NT2/D1 (cell line): ENCODE measurements around the gene TRAPPC2.
A peak's percentile ranks its signal among the peaks of the same experiment; 100 is the strongest.

ENCODE experiments used
- DNase-seq: peaks from one replicate; pipeline ENCODE4 v3.0.0-alpha.2; 2011; ENCODE audit warnings: low read depth, low spot score
- H3K27me3 ChIP-seq: 2 replicates; pipeline ENCODE4 v1.6.0; 2011; ENCODE audit warnings: mild to moderate bottlenecking; ENCODE audit not compliant: insufficient read length, insufficient read depth
- H3K36me3 ChIP-seq: 2 replicates; pipeline ENCODE4 v1.6.1; 2011; ENCODE audit warnings: mild to moderate bottlenecking, low read length, mixed read lengths; ENCODE audit not compliant: insufficient read depth, insufficient read length
- H3K4me1 ChIP-seq: 2 replicates; pipeline ENCODE4 v1.5.1; 2011; ENCODE audit not compliant: insufficient read depth, insufficient read length
- H3K4me3 ChIP-seq: 2 replicates; pipeline ENCODE4 v1.5.1; 2011; ENCODE audit warnings: low read depth; ENCODE audit not compliant: insufficient read length
- H3K9ac ChIP-seq: 2 replicates; pipeline ENCODE4 v1.6.0; 2011; ENCODE audit warnings: low read depth; ENCODE audit not compliant: insufficient read length
- H3K9me3 ChIP-seq: 2 replicates; pipeline ENCODE4 v1.5.1; 2011; ENCODE audit warnings: mild to moderate bottlenecking, low read length; ENCODE audit not compliant: insufficient read depth
- SUZ12 ChIP-seq: IDR thresholded peaks from 2 replicates; pipeline ENCODE4 v1.6.1; 2011; ENCODE audit not compliant: insufficient read length, insufficient read depth; ENCODE audit errors: extremely low read depth
- YY1 ChIP-seq: IDR thresholded peaks from 2 replicates; pipeline ENCODE4 v1.6.1; 2011; ENCODE audit not compliant: insufficient read length, insufficient read depth
- ZNF274 ChIP-seq: IDR thresholded peaks from 2 replicates; pipeline ENCODE4 v1.6.1; 2011; ENCODE audit warnings: mild to moderate bottlenecking, low read depth, low read length

Gene TRAPPC2

GRCh38 chrX:13690836-13691235, 43.6 kb downstream of the TRAPPC2 start:
- H3K4me1 ChIP-seq, result peaks cover 6% of the 10 kb centered on the region
- H3K4me3 ChIP-seq, result no peak overlapping the region
- H3K9me3 ChIP-seq, result no peaks in the 10 kb centered on the region
- H3K27me3 ChIP-seq, result peaks cover 18% of the 10 kb centered on the region
- DNase-seq, result no peak
- no peak overlapping the region for H3K9ac ChIP-seq
- peaks cover 15% of the 10 kb centered on the region for H3K36me3 ChIP-seq
- no peak for TF ChIP-seq ZNF274
- TF ChIP-seq SUZ12, result no peak
- TF ChIP-seq YY1, result no peak

- Histone ChIP-seq H3K9me3 (no peaks in the 10 kb centered on the region), H3K27me3 (peaks cover 18% of the 10 kb centered on the region), H3K4me3 (peak overlapping the region; percentile 89), H3K4me1 (peaks cover 5% of the 10 kb centered on the region), H3K36me3 (peaks cover 11% of the 10 kb centered on the region), H3K9ac (peak overlapping the region; percentile 90)
- no peak for DNase-seq
- TF ChIP-seq SUZ12 (no peak), ZNF274 (no peak), YY1 (no peak)
Observed at GRCh38 chrX:13689741-13690211, 44.6 kb downstream of the TRAPPC2 start.

GRCh38 chrX:13688958-13689740, 45.3 kb downstream of the TRAPPC2 start, which contains the start of gene RAB9A:
RAB9A (plus strand) TSS chrX:13689128; CDS start chrX:13708747, 19,619 bp downstream.
- Histone ChIP-seq H3K36me3 (peaks cover 11% of the 10 kb centered on the region), H3K9me3 (no peaks in the 10 kb centered on the region), H3K9ac (peak within 1 kb of the TSS; percentile 90), H3K4me3 (peak within 1 kb of the TSS; percentile 89), H3K27me3 (peaks cover 18% of the 10 kb centered on the region), H3K4me1 (peaks cover 2% of the 10 kb centered on the region)
- peak; percentile 61 for DNase-seq
- no peak for TF ChIP-seq ZNF274
- no peak for TF ChIP-seq SUZ12
- peak; percentile 44 for TF ChIP-seq YY1

GRCh38 chrX:13688384-13688957, 45.9 kb downstream of the TRAPPC2 start:
- Histone ChIP-seq H3K36me3 (peaks cover 11% of the 10 kb centered on the region), H3K4me3 (peak overlapping the region; percentile 27), H3K27me3 (peaks cover 18% of the 10 kb centered on the region), H3K4me1 (no peaks in the 10 kb centered on the region), H3K9me3 (no peaks in the 10 kb centered on the region), H3K9ac (no peak overlapping the region)
- DNase-seq, result no peak
- TF ChIP-seq SUZ12, result no peak
- no peak for TF ChIP-seq ZNF274
- no peak for TF ChIP-seq YY1

- Histone ChIP-seq H3K4me1 (no peaks in the 10 kb centered on the region), H3K9ac (no peak overlapping the region), H3K9me3 (no peaks in the 10 kb centered on the region), H3K4me3 (no peak overlapping the region), H3K27me3 (peaks cover 18% of the 10 kb centered on the region), H3K36me3 (peaks cover 7% of the 10 kb centered on the region)
- DNase-seq, result no peak
- TF ChIP-seq YY1, result no peak
- TF ChIP-seq SUZ12, result no peak
- no peak for TF ChIP-seq ZNF274
Observed at GRCh38 chrX:13687203-13687602, 47.2 kb downstream of the TRAPPC2 start.

GRCh38 chrX:13685126-13685763, 49.2 kb downstream of the TRAPPC2 start:
- H3K9ac ChIP-seq, result no peak overlapping the region
- H3K36me3 ChIP-seq, result no peaks in the 10 kb centered on the region
- no peak for DNase-seq
- no peaks in the 10 kb centered on the region for H3K9me3 ChIP-seq
- no peak for TF ChIP-seq YY1
- TF ChIP-seq ZNF274, result no peak
- no peak for TF ChIP-seq SUZ12
- H3K27me3 ChIP-seq, result peaks cover 18% of the 10 kb centered on the region
- no peaks in the 10 kb centered on the region for H3K4me1 ChIP-seq
- no peak overlapping the region for H3K4me3 ChIP-seq

GRCh38 chrX:13684361-13684760, 50.1 kb downstream of the TRAPPC2 start:
- no peak for TF ChIP-seq SUZ12
- TF ChIP-seq YY1, result no peak
- TF ChIP-seq ZNF274, result no peak
- H3K4me1 ChIP-seq, result no peaks in the 10 kb centered on the region
- no peak overlapping the region for H3K9ac ChIP-seq
- no peaks in the 10 kb centered on the region for H3K36me3 ChIP-seq
- DNase-seq, result no peak
- no peaks in the 10 kb centered on the region for H3K9me3 ChIP-seq
- H3K4me3 ChIP-seq, result no peak overlapping the region
- peaks cover 18% of the 10 kb centered on the region for H3K27me3 ChIP-seq
